ENCODE measurements around the gene KRTAP10-6. TPM values are rescaled to one million over a fixed set of nuclear protein-coding genes. Genes with fewer than 3 reads are reported as not detected.
"Not testable (repeated sequence)": the region's sequence is repeated elsewhere in the genome, so short reads cannot be mapped to it uniquely, and the experiment has no call there.

Gene KRTAP10-6
- total RNA-seq, 6 experiments from 2014 or later = not detected

GRCh38 chr21:44552681-44553080 is 39.6 kb downstream of the KRTAP10-6 start:
- TF ChIP-seq POLR2A (IDR thresholded peaks at IDR 0.05) = no peak
- no peak for TF ChIP-seq CTCF (IDR thresholded peaks at IDR 0.05)
- no peak overlapping the region for H3K4me3 ChIP-seq
- no peaks in the 10 kb centered on the region for H3K27me3 ChIP-seq
- ATAC-seq = no peak
- intact Hi-C loops (cut with DNase I) = no loop called here
- no peaks in the 10 kb centered on the region for H3K4me1 ChIP-seq
- H3K36me3 ChIP-seq = no peaks in the 10 kb centered on the region
- DNase-seq = no peak
- 72% methylated on average over 2 of the region's 13 CpGs for WGBS (ENCODE audit: insufficient coverage, low coverage, low lambda C conversion rate, missing lambda C conversion rate)
- no peaks in the 10 kb centered on the region for H3K9me3 ChIP-seq
- no peak overlapping the region for H3K27ac ChIP-seq

- no CpG with 5 or more reads among the region's 6 CpGs for WGBS (ENCODE audit: insufficient coverage, low coverage, low lambda C conversion rate, missing lambda C conversion rate)
- TF ChIP-seq CTCF (IDR thresholded peaks at IDR 0.05) = no peak
- TF ChIP-seq POLR2A (IDR thresholded peaks at IDR 0.05) = no peak
- intact Hi-C loops (cut with DNase I) = no loop called here
- Histone ChIP-seq H3K36me3 (no peaks in the 10 kb centered on the region), H3K27me3 (no peaks in the 10 kb centered on the region), H3K4me3 (no peak overlapping the region), H3K4me1 (no peaks in the 10 kb centered on the region), H3K9me3 (no peaks in the 10 kb centered on the region), H3K27ac (no peak overlapping the region)
- no peak for DNase-seq
- no peak for ATAC-seq
Observed at GRCh38 chr21:44552136-44552535, 40.2 kb downstream of the KRTAP10-6 start.

- H3K36me3 ChIP-seq = no peaks in the 10 kb centered on the region
- TF ChIP-seq POLR2A (IDR thresholded peaks at IDR 0.05) = no peak
- no peak for TF ChIP-seq CTCF (IDR thresholded peaks at IDR 0.05)
- no peak within 1 kb of the TSS for H3K27ac ChIP-seq
- H3K4me1 ChIP-seq = no peaks in the 10 kb centered on the region
- intact Hi-C loops (cut with DNase I) = no loop called here
- H3K4me3 ChIP-seq = no peak within 1 kb of the TSS
- DNase-seq (no peak), ATAC-seq (peak in 1 of 4 donors; percentile 6)
- no peaks in the 10 kb centered on the region for H3K9me3 ChIP-seq
- WGBS (ENCODE audit: insufficient coverage, low coverage, low lambda C conversion rate, missing lambda C conversion rate) = no CpG with 5 or more reads among the region's 17 CpGs
- no peaks in the 10 kb centered on the region for H3K27me3 ChIP-seq
Observed at GRCh38 chr21:44551340-44551961, 40.9 kb downstream of the KRTAP10-6 start, which contains the start of gene KRTAP10-2. KRTAP10-2 (minus strand) TSS chr21:44551505; CDS start chr21:44551458, 47 bp downstream.

- H3K27me3 ChIP-seq = no peaks in the 10 kb centered on the region
- intact Hi-C loops (cut with DNase I) = no loop called here
Observed at GRCh38 chr21:44550807-44551206, 41.5 kb downstream of the KRTAP10-6 start.

GRCh38 chr21:44550285-44550684 is 42.0 kb downstream of the KRTAP10-6 start:
- H3K4me3 ChIP-seq; H3K27me3 ChIP-seq; H3K36me3 ChIP-seq; H3K4me1 ChIP-seq; DNase-seq; H3K9me3 ChIP-seq; intact Hi-C loops (cut with DNase I); H3K27ac ChIP-seq: not testable (repeated sequence)
- ATAC-seq = peak in 1 of 4 donors; percentile 26
- no CpG with 5 or more reads among the region's 17 CpGs for WGBS (ENCODE audit: insufficient coverage, low coverage, low lambda C conversion rate, missing lambda C conversion rate)

More at GRCh38 chr21:44550807-44551206, 41.5 kb downstream of the KRTAP10-6 start:
- no peak for ATAC-seq
- Histone ChIP-seq H3K27ac (no peak overlapping the region), H3K36me3 (no peaks in the 10 kb centered on the region), H3K9me3 (no peaks in the 10 kb centered on the region), H3K4me3 (no peak overlapping the region), H3K4me1 (no peaks in the 10 kb centered on the region)
- 47% methylated on average over 2 of the region's 10 CpGs for WGBS (ENCODE audit: insufficient coverage, low coverage, low lambda C conversion rate, missing lambda C conversion rate)
- TF ChIP-seq POLR2A (IDR thresholded peaks at IDR 0.05) = no peak
- no peak for TF ChIP-seq CTCF (IDR thresholded peaks at IDR 0.05)
- DNase-seq = no peak

All from right lobe of liver (tissue), 6 donors.